Fibroblast of lung (primary cell): ENCODE data around the gene ARHGEF16. TPM values are rescaled to one million over a fixed set of nuclear protein-coding genes. Genes with fewer than 3 reads are reported as not detected.
A peak's percentile ranks its signal among the peaks of the same experiment; 100 is the strongest.

Experiments
- DNase-seq, 2 donors: peaks; one replicate each; pipeline versions ENCODE4 v3.0.0 to v3.0.0-alpha.2; 2010; ENCODE audit warnings: low read depth in 2 of 2
- H2AFZ ChIP-seq: 2 replicates; pipeline ENCODE4 v1.5.1; 2012; ENCODE audit warnings: low read length, control low read depth, inconsistent platforms
- H3K27ac ChIP-seq: 2 replicates; pipeline ENCODE4 v1.5.1; 2011; ENCODE audit warnings: low read length, control low read depth; ENCODE audit not compliant: insufficient read depth
- H3K27me3 ChIP-seq: 2 replicates; pipeline ENCODE4 v1.5.1; 2011; ENCODE audit warnings: mild to moderate bottlenecking, low read length; ENCODE audit not compliant: control insufficient read depth, insufficient read depth
- H3K36me3 ChIP-seq: 2 replicates; pipeline ENCODE4 v1.5.1; 2011; ENCODE audit warnings: low read length; ENCODE audit not compliant: control insufficient read depth, insufficient read depth
- H3K4me1 ChIP-seq: 2 replicates; pipeline ENCODE4 v1.5.1; 2011; ENCODE audit warnings: low read length; ENCODE audit not compliant: control insufficient read depth, insufficient read depth; ENCODE audit errors: extremely low read depth
- H3K4me2 ChIP-seq: 2 replicates; pipeline ENCODE4 v1.5.1; 2011; ENCODE audit warnings: low read length, control low read depth; ENCODE audit not compliant: insufficient read depth; ENCODE audit errors: extremely low read depth
- H3K4me3 ChIP-seq, 4 experiments: fragments of 200-600 bp in 1 of 4; sonication (generic) in 1 of 4; replicated peaks in 1 of 4; 2 replicates each; pipeline ENCODE4 v1.5.1; 2011 to 2016; ENCODE audit warnings: low read length in 4 of 4, low read depth in 3 of 4, mild to moderate bottlenecking in 3 of 4, control low read depth in 2 of 4, inconsistent platforms in 1 of 4, mixed read lengths in 1 of 4; ENCODE audit not compliant: insufficient read depth in 1 of 4; ENCODE audit errors: control extremely low read depth in 1 of 4
- H3K79me2 ChIP-seq: 2 replicates; pipeline ENCODE4 v1.5.1; 2012; ENCODE audit warnings: mild to moderate bottlenecking, low read length, inconsistent platforms; ENCODE audit not compliant: control insufficient read depth, insufficient read depth
- H3K9ac ChIP-seq: 2 replicates; pipeline ENCODE4 v1.5.1; 2011; ENCODE audit warnings: mild to moderate bottlenecking, low read length, control low read depth; ENCODE audit not compliant: insufficient read depth
- H3K9me3 ChIP-seq: 2 replicates; pipeline ENCODE4 v1.5.1; 2012; ENCODE audit warnings: low read depth, low read length; ENCODE audit not compliant: control insufficient read depth, insufficient read depth
- H4K20me1 ChIP-seq: 2 replicates; pipeline ENCODE4 v1.5.1; 2011; ENCODE audit warnings: low read length; ENCODE audit not compliant: control insufficient read depth, insufficient read depth; ENCODE audit errors: extremely low read depth
- CTCF ChIP-seq, 2 donors: IDR thresholded peaks in 1 of 2; conservative IDR thresholded peaks in 1 of 2; 1 replicate in 1 of 2; 2 replicates in 1 of 2; pipeline ENCODE4 v1.5.1; 2011 to 2012; ENCODE audit warnings: low read length in 2 of 2, control low read depth in 1 of 2, inconsistent platforms in 1 of 2, low read depth in 1 of 2, mild to moderate bottlenecking in 1 of 2
- EZH2 ChIP-seq: IDR thresholded peaks from 2 replicates; pipeline ENCODE4 v1.5.1; 2012; ENCODE audit warnings: low read length, control low read depth, mild to moderate bottlenecking; ENCODE audit errors: missing control alignments
- polyA plus RNA-seq, 2 donors: library from polyadenylated mRNA; depleted of rRNA in 1 of 2; stranded (reverse) in 1 of 2; unstranded in 1 of 2; fragments of >200 nt; gene quantifications; 2 replicates each; pipeline ENCODE4 v1.2.1, GENCODE V29; 2011 to 2012; ENCODE audit warnings: missing spikeins in 1 of 2
- total RNA-seq: library from RNA; depleted of rRNA; stranded (reverse); fragments of >200 nt; gene quantifications from 2 replicates; pipeline ENCODE4 v1.2.1, GENCODE V29; 2014

The ARHGEF16 gene
- total and polyA plus RNA-seq, 2 donors (not counting 1 experiment from before 2014, with no cell fraction given), result 0.02 to 0.17 TPM

- TF ChIP-seq EZH2, result no peak
- TF ChIP-seq CTCF (conservative IDR thresholded peaks at IDR 0.05 in 1 of 2, IDR thresholded peaks at IDR 0.05 in 1 of 2; ENCODE audit: low read depth in 1 of 2, low read length in 2 of 2), result peak; percentile 81
- Histone ChIP-seq H3K4me3 (no peak overlapping the region), H3K27ac (no peak overlapping the region), H3K27me3 (no peaks in the 10 kb centered on the region), H3K4me2 (no peak overlapping the region), H3K9me3 (no peaks in the 10 kb centered on the region), H3K9ac (no peak overlapping the region), H2AFZ (no peak overlapping the region), H3K4me1 (no peaks in the 10 kb centered on the region), H3K79me2 (no peaks in the 10 kb centered on the region), H3K36me3 (no peaks in the 10 kb centered on the region), H4K20me1 (no peaks in the 10 kb centered on the region)
- DNase-seq, result peak; percentile 17 to 29
These were observed 37.1 kb downstream of the ARHGEF16 start for GRCh38 chr1:3491291-3492246.

GRCh38 chr1:3492545-3493246 is 38.2 kb downstream of the ARHGEF16 start:
- no peak for DNase-seq
- H3K27me3 ChIP-seq, result no peaks in the 10 kb centered on the region
- H4K20me1 ChIP-seq, result no peaks in the 10 kb centered on the region
- H2AFZ ChIP-seq, result no peak overlapping the region
- no peaks in the 10 kb centered on the region for H3K79me2 ChIP-seq
- no peaks in the 10 kb centered on the region for H3K36me3 ChIP-seq
- H3K27ac ChIP-seq, result no peak overlapping the region
- TF ChIP-seq EZH2 (no peak), CTCF (conservative IDR thresholded peaks at IDR 0.05 in 1 of 2, IDR thresholded peaks at IDR 0.05 in 1 of 2; ENCODE audit: low read depth in 1 of 2, low read length in 2 of 2) (no peak)
- no peaks in the 10 kb centered on the region for H3K9me3 ChIP-seq
- H3K4me1 ChIP-seq, result no peaks in the 10 kb centered on the region
- no peak overlapping the region for H3K4me2 ChIP-seq
- no peak overlapping the region for H3K9ac ChIP-seq
- no peak overlapping the region for H3K4me3 ChIP-seq
